Left renal cortex interstitium (tissue), 4 donors: Measurements from ENCODE around the gene RHOB. TPM values are rescaled to one million over a fixed set of nuclear protein-coding genes. Genes with fewer than 3 reads are reported as not detected.

Experiments
- DNase-seq, 4 donors: peaks; one replicate each; pipeline ENCODE4 v3.0.0-alpha.2; 2013; ENCODE audit warnings: low read depth in 4 of 4, low spot score in 2 of 4, missing footprints in 1 of 4
- polyA plus RNA-seq, 4 donors: library from polyadenylated mRNA; unstranded; fragments of 120-200 nt; gene quantifications; one replicate each; pipeline ENCODE4 v1.2.1, GENCODE V29; 2013; ENCODE audit not compliant: insufficient read length in 4 of 4

RHOB gene
- polyA plus RNA-seq, 4 donors: 66.8 to 101 (median 88.3) TPM

GRCh38 chr2:20421988-20422370 lies 24.9 kb upstream of the RHOB start:
- no peak for DNase-seq

- DNase-seq: no peak
Observed at GRCh38 chr2:20422402-20423271, 24.2 kb upstream of the RHOB start.

- DNase-seq: no peak
Observed at GRCh38 chr2:20423359-20423758, 23.5 kb upstream of the RHOB start.

DNA sequence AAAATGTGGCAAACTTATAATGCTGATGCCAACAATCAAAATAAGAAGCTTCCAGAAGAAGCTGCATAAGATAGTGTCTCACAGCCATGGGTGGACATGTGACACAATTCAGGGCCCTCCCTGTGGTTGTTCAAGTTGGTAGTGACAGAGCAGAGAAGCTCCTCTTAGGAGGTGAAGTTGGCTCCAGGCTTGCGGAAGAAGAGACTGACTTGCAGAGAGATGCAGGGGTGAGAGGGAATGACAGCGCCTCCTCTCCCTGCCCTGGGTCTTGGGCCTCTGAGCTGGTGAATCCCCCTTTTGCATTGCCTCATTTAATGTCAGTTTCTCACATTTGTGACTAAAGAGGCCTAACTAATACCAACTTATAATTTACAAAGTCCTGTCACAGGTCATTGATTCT lies 23.0 kb upstream of the RHOB start:
- no peak for DNase-seq

GRCh38 chr2:20424300-20425290 lies 22.3 kb upstream of the RHOB start:
- DNase-seq: no peak

DNA sequence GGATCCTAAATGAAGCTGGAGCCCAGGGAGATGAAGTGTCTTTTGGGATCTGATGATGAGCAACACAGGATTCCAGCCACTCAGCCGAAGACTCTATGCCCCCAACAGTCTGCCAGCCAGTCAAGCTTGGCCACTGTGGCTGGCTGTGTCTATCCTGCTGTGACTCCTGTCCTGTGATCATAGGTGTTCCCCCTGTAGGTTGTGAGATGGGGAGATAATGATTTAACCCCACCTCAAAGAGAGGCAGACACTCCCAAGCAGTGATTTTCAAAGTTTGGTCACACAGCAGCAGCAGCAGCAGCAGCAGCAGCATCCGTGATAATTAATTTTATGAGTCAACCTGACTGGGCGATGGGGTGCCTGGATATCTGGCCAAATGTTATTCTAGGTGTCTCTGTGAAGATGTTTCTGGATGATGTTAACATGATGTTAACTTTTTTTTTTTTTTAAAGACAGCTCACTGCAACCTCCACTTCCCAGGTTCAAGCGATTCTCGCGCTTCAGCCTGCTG lies 21.4 kb upstream of the RHOB start:
- DNase-seq: no peak

DNA sequence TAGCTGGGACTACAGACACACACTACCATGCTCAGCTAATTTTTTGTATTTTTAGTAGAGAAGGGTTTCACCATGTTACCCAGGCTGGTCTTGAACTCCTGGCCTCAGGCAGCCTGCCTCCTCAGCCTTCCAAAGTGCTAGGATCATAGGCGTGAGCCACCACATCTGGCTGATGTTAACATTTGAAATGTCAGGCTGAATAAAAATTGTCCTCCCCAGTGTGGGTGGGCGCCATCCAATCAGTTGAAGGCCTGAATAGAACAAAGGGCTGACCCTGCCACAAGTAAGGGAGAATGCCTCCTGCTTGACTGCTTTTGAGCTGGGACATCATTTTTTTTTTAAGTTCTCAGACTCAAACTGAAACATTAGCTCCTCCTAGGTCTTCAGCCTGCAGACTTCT lies 21.0 kb upstream of the RHOB start:
- DNase-seq: no peak

DNA sequence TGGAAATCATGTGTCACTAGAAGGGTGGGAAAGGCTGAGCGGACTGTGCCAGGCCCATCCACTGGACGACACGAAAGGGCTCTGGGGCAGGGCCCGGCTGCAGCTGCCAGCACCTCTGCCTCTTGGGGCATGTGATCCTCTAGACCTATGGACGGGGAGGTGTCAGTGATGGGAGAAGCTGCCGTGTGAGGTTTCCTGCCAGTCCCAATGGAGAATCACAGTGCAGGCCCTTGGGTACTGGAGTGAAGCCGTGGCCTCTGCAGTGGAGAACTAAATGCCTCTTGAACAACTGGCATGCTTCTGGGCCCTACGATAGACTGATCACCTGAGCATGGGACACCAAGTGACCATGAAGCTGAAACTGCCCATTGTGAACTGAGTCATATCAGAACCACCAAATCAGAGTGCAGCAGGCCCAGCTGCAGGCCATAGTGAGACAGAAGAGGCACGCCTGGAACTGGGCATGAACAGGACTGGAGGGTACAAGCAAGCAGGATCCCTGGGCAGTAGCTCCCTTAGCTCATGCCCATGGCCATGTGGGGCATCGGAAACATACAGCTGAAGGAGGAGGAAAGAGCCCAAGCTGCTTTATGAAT lies 18.8 kb upstream of the RHOB start:
- DNase-seq: no peak

- DNase-seq: no peak
Observed at GRCh38 chr2:20428717-20429490, 18.0 kb upstream of the RHOB start.

DNA sequence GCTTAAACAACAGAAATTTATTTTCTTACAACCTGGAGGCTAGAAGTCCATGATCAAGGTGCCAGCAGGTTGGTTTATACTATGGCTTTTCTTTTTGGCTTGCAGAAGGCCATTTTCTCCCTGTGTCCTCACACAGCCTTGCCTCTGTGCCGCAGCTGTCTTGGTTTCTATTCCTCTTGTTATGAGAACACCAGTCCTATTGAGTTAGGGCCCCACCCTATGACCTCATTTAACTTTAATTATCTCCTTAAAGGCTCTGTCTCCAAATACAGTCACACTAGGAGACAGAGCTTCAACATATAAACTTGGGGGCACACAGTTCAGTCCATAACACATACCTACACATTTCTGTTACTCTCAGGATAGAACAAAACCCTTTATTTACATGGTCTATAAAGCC lies 17.3 kb upstream of the RHOB start:
- no peak for DNase-seq

DNA sequence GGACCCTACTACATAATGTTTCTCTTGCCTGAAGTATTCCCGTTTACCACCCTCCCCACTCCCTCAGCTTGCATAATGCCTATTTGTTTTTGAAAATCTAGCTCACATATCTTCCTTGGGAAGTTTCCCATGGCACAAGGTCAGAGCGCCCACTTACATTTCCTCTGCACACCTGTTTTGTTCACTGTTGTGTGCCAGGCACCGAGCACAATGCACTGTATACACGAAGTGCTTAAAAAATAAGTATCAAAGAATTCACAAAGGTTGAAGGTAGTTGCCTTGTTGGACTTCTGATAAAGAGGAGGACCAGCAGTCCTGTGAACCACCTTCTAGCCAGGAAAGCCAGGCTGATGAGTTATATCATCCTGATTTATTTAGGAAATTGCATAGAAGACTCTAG lies 16.8 kb upstream of the RHOB start:
- DNase-seq: no peak

DNA sequence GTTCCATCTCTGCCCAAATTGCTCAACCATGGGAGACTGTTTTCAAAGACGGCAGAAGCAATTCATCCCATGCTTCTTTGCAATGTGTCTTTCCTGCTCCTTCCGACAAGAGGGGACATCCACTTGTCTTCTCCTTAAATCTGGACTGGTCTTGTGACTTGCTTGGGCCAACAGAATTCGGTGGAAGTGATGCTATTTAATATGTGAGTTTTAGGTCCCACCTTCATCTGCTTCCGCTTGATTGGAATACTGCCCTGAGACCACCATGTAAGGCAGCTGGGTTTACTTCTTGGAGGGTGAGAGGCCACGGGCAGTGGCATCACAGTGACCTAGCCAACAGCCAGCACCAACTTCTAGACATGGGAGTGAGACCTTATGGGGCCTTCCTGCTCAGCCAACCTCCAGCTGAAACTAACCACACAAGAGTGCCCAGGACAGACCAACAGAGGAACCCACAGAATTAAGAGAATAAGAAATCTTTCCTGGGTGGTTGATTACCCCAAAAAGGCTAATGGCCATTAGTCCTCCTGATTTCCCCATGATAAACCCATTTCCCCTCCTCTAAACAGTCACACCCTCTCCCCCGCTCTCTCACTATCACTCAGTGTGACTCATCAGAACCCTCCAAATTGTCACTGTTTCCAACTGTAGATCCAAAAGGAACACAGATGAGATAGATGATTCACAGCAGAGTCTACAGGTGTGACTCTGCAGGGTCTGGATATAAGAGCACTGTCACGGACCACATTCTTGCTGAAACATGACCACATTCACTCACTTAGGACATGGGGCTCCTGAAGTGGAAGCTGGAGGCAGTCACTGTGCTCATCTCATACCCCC lies 16.2 kb upstream of the RHOB start:
- no peak for DNase-seq

GRCh38 chr2:20431301-20431698 lies 15.6 kb upstream of the RHOB start:
- DNase-seq: no peak

GRCh38 chr2:20431772-20432171 lies 15.1 kb upstream of the RHOB start:
- DNase-seq: no peak

- DNase-seq: no peak
Observed at GRCh38 chr2:20432714-20433113, 14.2 kb upstream of the RHOB start.

DNA sequence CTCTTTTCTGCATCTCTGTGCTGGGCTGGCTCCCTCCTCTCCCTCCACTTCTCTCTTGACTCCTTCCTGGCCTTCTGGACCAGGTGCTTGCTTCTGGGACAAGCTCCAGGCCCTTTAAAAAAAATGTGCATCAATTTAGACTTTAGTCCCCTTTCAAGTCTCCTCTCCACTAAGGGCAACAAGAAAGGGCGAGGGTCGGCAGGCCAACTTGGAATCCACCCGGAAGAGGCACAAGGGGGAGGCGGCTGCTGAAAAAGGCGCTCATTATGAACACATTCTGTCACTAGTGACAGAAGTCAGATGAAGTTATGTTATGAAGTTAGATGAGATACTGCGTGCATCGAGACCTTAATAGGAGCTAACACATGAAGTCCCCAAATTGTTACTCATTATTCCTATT lies 13.6 kb upstream of the RHOB start:
- no peak for DNase-seq

DNA sequence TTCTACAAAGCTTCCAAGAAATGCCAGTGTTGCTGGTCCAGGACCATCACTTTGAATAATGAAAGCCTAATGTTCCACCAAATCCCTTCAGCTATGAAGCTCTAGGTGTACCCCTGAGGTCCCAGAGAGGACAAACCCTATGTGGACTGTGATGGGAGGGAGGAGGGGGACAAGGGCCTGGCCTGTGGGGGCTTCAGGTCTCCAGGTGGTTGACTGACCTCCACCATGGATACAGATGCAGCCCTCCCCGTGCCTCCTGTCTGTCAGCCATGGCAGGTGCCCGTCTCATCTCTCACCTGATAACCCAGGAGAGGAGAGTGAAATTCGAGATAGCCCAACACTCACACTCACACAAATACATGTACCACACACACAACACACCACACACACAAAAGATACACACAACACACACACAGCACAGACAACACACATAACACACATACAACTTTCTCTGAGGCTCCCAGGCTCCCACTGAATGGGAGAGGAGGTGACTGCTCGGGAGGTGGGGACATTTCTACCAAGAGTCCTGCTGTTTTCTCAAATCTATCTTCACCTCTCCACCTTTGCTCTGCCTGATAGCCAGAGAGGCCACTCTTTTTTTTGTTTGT lies 12.8 kb upstream of the RHOB start:
- DNase-seq: no peak

- no peak for DNase-seq
Observed at GRCh38 chr2:20434588-20435294, 12.1 kb upstream of the RHOB start.
